GM19043 (cell line): Measurements from ENCODE around the gene CYTH1.

ENCODE experiments used
- ATAC-seq: cut with Tn5 transposase; IDR thresholded peaks from one replicate; pipeline ENCODE4 v1.9.1; 2021; ENCODE audit warnings: low read depth; ENCODE audit not compliant: unreplicated experiment

CYTH1 gene

DNA sequence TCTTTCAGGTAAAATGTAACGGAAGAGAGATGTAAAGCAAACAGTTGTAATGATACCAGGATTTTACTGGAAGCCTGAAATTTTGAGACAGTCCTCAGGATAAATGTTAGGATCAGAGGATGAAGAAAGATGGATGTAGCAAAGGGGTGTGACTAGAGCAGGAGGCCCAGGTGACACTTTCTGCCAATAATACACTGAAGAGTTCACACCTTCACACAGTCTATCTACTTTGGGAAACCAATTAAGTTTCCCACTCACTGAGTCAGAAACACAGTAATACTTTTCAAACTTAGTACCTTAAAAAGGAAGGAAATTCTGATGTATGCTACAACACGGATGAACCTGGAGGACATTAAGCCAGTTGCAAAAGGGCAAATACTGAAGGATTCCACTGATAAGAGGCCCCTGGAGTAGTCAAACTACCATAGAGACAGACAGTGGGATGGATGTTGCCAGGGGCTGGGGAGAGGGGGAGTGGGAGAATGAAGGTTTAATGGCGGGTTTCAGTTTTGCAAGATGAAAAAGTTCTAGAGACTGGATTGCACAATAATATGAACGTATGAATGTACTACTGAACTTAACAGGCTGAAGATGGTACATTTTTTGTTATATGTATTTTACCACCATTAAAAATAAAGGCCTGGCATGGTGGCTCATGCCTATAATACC is 62.3 kb downstream of the CYTH1 start:
- ATAC-seq: no peak

DNA sequence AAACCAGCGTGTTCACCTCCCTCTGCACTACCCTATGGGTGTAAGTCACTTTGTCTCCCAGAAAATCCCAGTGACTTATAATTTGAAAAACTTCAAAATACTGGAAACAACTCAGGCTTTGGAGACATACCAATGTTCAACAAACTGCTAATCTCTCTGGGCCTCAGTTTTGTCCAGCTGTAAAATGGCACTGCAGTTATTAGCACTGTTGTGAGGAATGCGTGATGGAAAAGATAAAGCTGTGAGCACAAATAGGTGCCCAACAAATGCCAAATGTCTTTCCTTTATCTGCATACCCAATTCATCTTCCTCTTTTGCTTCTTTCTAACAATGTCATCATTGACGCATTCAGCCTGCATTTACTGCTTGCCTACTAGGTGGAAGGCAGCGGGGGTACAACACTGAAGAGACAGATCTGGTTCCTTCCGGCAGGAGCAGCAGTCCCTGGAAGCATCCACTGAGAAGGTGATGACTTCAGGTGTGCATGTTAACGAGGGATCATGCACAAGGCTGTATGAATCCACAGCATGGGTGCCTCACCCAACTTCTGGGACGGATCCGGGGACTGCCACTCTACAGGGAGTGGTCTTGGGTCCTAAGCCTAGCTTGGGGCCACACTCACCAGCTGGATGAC is 63.4 kb downstream of the CYTH1 start:
- no peak for ATAC-seq

GRCh38 chr17:78717431-78717980 is 64.6 kb downstream of the CYTH1 start:
- ATAC-seq: no peak

GRCh38 chr17:78716814-78717393 is 65.2 kb downstream of the CYTH1 start:
- ATAC-seq: no peak

GRCh38 chr17:78716292-78716691 is 65.8 kb downstream of the CYTH1 start:
- ATAC-seq: no peak

GRCh38 chr17:78715876-78716275 is 66.2 kb downstream of the CYTH1 start:
- ATAC-seq: no peak

GRCh38 chr17:78715000-78715771 is 66.9 kb downstream of the CYTH1 start:
- ATAC-seq: no peak

GRCh38 chr17:78714534-78714933 is 67.5 kb downstream of the CYTH1 start:
- ATAC-seq: no peak

DNA sequence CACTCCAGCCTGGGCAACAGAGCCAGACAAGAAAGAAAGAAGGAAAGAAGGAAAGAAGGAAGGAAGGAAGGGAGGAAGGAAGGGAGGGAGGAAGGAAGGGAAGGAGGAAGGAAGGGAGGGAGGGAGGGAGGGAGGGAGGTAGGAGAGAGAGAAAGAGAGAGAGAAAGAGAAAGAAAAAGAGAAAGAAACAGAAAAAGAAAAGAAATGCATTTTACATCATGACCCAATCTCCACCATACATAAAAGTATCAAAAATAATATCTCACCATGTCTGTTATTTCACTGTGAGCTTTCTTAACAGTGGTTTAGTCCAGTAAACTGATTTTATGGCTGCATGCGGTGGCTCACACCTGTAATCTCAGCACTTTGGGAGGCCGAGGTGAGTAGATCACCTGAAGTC is 70.0 kb downstream of the CYTH1 start:
- no peak for ATAC-seq

GRCh38 chr17:78710607-78711006 is 71.5 kb downstream of the CYTH1 start:
- ATAC-seq: no peak

DNA sequence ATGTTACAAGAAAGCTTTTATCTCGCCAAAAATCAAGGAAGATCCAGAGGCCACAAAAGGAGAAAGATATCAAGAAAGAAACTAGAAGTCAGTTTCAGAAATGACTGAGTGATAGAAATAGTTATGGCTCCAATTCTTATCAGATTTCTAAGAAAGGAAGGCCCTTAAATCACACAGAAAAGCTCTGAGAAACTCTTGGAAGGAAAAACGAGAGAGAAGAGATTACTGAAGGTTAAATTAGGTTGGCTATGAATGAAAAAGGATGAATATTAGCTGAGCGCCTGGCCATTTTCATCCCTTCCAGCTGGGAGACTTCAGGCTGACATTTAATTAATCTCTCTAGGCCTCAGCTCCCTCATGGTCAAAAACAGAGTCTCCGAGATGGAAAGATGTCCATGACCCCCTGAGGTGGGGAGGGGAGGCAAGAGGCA is 72.3 kb downstream of the CYTH1 start:
- ATAC-seq: no peak

DNA sequence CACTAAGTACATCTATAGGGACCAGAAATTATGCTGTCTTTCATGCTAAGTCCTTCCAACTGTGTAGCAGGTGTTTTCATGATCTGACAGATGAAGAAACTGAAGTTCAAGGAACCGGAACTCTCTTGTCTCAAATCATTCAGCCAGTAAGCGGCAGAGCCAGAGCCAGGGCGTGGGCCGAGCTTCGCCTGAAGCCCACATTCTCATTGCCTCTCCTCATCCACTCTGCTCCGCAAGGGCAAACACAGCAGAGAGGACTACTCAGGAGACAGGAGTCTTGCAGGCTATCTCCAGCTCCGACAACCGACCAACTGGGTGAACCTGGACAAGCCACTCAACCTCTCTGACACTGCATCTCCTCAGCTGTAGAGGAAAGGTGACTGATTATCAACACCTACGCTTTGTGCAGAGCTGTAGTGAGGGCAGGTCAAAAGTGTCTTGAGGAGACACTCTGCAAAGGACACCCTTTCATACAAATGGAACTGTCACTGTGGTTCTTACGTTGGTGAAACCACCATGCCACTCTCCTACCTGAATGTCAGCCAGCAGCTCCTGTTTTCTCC is 72.9 kb downstream of the CYTH1 start:
- peak; percentile 60 for ATAC-seq

DNA sequence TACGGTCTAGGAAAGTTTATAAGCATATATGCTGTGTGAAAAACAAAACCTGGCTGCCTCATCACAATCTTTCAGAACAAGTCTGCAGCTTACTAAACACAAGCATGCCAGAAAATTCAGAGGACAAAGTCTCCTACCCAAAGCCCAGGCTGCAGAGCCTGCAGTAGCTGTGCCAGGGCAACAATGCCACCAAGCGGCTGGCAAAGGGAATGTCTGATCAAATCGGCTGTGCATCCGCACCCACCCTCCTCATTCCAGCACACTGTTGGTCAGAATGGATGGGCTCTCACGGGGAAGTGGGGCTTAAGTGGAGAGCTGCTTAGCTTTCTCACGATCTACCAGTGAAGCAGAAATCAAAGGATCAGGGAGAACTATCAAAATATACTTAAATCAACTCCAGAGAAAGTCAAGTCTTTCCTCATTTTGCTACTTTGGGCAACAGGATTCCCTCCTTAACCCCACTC is 73.5 kb downstream of the CYTH1 start:
- ATAC-seq: peak; percentile 30

GRCh38 chr17:78707923-78708322 is 74.2 kb downstream of the CYTH1 start:
- no peak for ATAC-seq

DNA sequence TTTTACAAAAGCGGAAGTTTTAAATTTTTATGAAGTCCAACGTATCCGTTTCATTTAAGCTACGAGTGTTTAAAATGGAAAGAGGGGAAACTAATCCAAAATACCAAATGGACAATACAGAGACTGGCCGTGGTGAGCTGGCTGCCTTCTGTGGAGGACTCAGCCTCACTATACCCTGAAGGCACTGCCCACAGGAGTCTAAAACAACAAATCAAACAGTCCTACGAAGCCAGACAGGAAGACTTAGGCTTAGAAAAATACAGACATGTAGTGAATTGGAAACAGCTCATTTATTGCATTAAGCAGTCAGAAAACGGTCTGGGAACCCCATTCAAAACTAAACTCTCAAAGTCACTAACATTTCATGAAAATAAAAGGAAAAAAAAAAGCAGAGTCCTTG is 75.1 kb downstream of the CYTH1 start:
- ATAC-seq: no peak

DNA sequence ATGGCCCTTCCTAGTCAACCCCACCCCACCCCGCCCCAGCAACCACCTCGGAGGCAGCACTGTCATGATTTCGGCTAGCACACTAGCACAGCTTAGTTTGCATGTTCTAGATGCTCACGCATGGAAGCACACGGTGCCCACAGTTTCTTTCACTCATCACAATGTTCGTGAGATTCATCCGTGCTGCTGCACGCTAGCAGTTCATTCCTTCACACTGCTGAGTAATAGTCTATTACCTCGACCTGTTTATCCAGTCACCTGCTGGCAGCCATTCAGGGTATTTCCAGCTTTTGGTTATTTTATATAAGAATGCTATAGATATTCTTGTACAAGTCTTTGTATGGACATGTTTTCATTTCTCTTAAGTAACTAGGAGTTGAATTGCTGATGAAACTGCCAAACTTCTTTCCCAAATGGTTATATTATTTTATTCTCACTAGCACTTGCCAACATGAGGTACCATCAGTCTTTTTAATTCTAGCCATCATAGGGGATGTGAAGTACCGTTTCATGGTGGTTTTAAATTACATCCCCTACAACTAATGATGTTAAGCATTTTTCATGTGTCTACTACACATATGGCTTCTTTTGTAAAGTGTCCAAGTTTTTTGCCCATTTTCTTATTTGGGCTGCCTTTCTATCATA is 75.7 kb downstream of the CYTH1 start:
- ATAC-seq: no peak

DNA sequence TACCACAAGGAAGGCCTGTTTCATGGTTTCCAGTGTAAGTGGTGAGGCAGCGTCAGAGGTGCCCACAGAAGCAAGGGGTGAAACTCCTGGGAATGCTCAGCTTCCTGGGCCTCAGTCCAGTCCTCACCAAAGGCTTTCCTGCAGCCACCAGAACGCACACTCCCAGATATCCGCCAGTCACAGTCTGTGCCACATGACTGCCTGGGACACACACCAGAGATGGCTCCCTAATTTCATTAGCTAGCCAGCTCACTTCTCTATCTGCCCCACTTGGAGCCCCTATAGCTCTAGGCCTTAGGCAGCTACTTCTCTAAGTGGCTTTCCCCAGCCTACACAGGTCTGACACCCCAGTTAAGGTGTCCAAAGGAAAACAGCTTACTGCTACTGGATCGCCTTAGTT is 77.0 kb downstream of the CYTH1 start:
- ATAC-seq: no peak

DNA sequence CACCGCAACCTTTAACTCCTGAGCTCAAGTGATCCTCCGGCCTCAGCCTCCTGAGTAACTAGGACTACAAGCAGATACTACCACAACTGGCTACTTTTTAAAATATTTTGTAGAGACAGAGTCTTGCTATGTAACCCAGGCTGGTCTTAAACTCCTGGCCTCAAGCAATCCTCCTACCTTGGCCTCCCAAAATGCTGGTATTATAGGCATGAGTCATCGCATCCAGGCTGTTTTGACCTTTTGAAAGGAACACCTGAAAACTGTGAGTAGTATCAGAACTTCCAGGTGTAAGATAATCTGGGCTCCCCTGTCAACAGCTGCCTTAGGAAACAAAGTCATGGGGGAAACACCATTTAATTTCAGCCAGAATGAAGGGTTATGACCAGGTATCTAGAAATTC is 77.5 kb downstream of the CYTH1 start:
- ATAC-seq: no peak

DNA sequence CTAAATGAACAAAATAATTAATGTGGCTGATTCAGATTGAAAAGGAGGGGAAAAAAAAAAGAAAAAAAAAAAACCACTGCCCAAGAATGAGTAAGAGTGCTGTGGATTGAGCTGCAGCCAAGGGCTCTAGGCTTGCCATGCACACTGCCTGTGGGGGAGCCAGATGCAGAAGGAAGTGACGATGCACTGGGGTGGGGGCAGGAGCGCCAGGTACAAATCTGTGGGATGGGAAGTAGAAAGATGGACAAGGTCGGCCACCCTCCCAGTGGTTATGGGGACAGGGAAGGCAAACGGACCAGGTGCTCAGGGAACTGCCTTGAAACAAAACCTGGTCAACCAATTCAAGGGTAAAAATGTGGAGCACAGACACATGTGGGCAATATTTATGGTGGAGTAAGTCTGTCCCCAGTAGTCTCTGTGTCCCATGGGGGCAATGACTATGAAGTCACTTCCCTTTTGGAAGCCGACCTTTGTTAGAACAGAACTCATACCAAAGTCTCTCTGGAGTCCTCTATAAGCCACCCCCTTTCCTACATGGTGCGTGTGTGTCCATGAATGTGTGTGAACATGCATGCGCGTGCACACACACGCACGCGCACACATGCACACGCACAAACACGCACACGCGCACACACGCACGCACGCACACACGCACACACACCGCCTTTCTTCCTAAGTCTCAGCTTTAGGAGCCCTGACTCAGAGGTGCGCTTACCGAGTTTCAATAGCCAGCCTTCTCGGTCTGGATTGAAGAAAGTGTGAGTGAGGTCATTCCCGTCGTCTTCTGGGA is 84.3 kb downstream of the CYTH1 start:
- no peak for ATAC-seq
